ENCODE results near the gene ASS1.

- TF ChIP-seq CTCF (conservative IDR thresholded peaks at IDR 0.05) (no peak), ZFX (IDR thresholded peaks at IDR 0.05) (no peak)
These were observed 99.6 kb downstream of the ASS1 start for GRCh38 chr9:130544364-130544763.

Measured in C4-2B (cell line).